K562 (cell line): ENCODE results near the gene MYO1E. TPM values are rescaled to one million over a fixed set of nuclear protein-coding genes. Genes with fewer than 3 reads are reported as not detected.

Source experiments
- KDM1A ChIP-seq, 2 experiments: fragments of 450-650 bp; IDR thresholded peaks; 2 replicates each; pipeline ENCODE4 v1.6.1; 2016; ENCODE audit warnings: mild to moderate bottlenecking in 2 of 2
- KDM2B ChIP-seq: fragments of 250-450 bp; sonication (Bioruptor Pico); IDR thresholded peaks from 2 replicates; pipeline ENCODE4 v1.8.0; 2021; ENCODE audit warnings: mild to moderate bottlenecking, moderate library complexity
- NRF1 ChIP-seq, 2 experiments: fragments of 450-650 bp; IDR thresholded peaks in 1 of 2; conservative IDR thresholded peaks in 1 of 2; 2 replicates each; pipeline ENCODE4 v1.6.1; 2014; ENCODE audit warnings: mild to moderate bottlenecking in 2 of 2
- ZBTB11 ChIP-seq, 3 experiments: fragments of 200-800 bp in 1 of 3; fragments of 250-450 bp in 1 of 3; fragments of 450-650 bp in 1 of 3; sonication (Bioruptor Pico) in 1 of 3; sonication (Bioruptor generic) in 1 of 3; formaldehyde crosslinking in 1 of 3; IDR thresholded peaks; 2 replicates each; pipeline versions ENCODE4 v1.6.1 to v1.8.0; 2016 to 2022; ENCODE audit warnings: mild to moderate bottlenecking in 2 of 3, missing genetic modification characterization in 2 of 3, missing compliant biosample characterization in 1 of 3, moderate library complexity in 1 of 3
- ZNF518B ChIP-seq: fragments of 250-450 bp; sonication (Bioruptor Pico); IDR thresholded peaks from 2 replicates; pipeline ENCODE4 v1.5.0; 2021; ENCODE audit warnings: mild to moderate bottlenecking, moderate library complexity
- polyA plus RNA-seq, 8 experiments: library from polyadenylated mRNA; depleted of rRNA in 4 of 8; stranded (reverse) in 5 of 8; unstranded in 3 of 8; fragments of >200 nt; fragmentation: Nextera tagmentation in 2 of 8; fragmentation: Illumina TruSeq in 1 of 8; extraction: Ambion mirVana in 2 of 8; extraction: Trizol in 1 of 8; gene quantifications; 2 replicates each; pipeline versions ENCODE4 v1.2.1 to v1.2.3, GENCODE V29; 2011 to 2014; ENCODE audit warnings: inconsistent platforms in 1 of 8, missing spikeins in 1 of 8
- total RNA-seq, 7 experiments: library from RNA; depleted of rRNA in 6 of 7; stranded (reverse); fragments of >200 nt in 6 of 7; fragmentation: Illumina TruSeq in 2 of 7; extraction: Trizol in 2 of 7; gene quantifications; 2 replicates each; pipeline versions ENCODE4 v1.2.1 to v1.2.3, GENCODE V29; 2011 to 2021; ENCODE audit warnings: low replicate concordance in 1 of 7
- TF ChIP-seq, protein P1 (sequence below): fragments of 200-600 bp; sonication (generic); IDR thresholded peaks from one replicate; pipeline ENCODE4 v1.6.1; 2012; ENCODE audit warnings: mild to moderate bottlenecking, low read depth, low read length, inconsistent platforms

The MYO1E gene
- total and polyA plus RNA-seq, 9 of the 15 experiments (the other 6 are each of a cell fraction or from before 2014, with no cell fraction given), result under 0.01 to 0.44 (median 0.01) TPM; not detected in 6

GRCh38 chr15:59298225-59298853 lies 74.3 kb downstream of the MYO1E start (continued):
- no peak for TF ChIP-seq ZNF518B
- TF ChIP-seq NRF1 (conservative IDR thresholded peaks at IDR 0.05 in 1 of 2, IDR thresholded peaks at IDR 0.05 in 1 of 2), result no peak
- TF ChIP-seq ZBTB11 (CRISPR knock-in tag; IDR thresholded peaks at IDR 0.05), result no peak
- no peak for TF ChIP-seq KDM1A (IDR thresholded peaks at IDR 0.05)
- no peak for TF ChIP-seq KDM2B (CRISPR knock-in tag)
- TF ChIP-seq, protein P1, sequence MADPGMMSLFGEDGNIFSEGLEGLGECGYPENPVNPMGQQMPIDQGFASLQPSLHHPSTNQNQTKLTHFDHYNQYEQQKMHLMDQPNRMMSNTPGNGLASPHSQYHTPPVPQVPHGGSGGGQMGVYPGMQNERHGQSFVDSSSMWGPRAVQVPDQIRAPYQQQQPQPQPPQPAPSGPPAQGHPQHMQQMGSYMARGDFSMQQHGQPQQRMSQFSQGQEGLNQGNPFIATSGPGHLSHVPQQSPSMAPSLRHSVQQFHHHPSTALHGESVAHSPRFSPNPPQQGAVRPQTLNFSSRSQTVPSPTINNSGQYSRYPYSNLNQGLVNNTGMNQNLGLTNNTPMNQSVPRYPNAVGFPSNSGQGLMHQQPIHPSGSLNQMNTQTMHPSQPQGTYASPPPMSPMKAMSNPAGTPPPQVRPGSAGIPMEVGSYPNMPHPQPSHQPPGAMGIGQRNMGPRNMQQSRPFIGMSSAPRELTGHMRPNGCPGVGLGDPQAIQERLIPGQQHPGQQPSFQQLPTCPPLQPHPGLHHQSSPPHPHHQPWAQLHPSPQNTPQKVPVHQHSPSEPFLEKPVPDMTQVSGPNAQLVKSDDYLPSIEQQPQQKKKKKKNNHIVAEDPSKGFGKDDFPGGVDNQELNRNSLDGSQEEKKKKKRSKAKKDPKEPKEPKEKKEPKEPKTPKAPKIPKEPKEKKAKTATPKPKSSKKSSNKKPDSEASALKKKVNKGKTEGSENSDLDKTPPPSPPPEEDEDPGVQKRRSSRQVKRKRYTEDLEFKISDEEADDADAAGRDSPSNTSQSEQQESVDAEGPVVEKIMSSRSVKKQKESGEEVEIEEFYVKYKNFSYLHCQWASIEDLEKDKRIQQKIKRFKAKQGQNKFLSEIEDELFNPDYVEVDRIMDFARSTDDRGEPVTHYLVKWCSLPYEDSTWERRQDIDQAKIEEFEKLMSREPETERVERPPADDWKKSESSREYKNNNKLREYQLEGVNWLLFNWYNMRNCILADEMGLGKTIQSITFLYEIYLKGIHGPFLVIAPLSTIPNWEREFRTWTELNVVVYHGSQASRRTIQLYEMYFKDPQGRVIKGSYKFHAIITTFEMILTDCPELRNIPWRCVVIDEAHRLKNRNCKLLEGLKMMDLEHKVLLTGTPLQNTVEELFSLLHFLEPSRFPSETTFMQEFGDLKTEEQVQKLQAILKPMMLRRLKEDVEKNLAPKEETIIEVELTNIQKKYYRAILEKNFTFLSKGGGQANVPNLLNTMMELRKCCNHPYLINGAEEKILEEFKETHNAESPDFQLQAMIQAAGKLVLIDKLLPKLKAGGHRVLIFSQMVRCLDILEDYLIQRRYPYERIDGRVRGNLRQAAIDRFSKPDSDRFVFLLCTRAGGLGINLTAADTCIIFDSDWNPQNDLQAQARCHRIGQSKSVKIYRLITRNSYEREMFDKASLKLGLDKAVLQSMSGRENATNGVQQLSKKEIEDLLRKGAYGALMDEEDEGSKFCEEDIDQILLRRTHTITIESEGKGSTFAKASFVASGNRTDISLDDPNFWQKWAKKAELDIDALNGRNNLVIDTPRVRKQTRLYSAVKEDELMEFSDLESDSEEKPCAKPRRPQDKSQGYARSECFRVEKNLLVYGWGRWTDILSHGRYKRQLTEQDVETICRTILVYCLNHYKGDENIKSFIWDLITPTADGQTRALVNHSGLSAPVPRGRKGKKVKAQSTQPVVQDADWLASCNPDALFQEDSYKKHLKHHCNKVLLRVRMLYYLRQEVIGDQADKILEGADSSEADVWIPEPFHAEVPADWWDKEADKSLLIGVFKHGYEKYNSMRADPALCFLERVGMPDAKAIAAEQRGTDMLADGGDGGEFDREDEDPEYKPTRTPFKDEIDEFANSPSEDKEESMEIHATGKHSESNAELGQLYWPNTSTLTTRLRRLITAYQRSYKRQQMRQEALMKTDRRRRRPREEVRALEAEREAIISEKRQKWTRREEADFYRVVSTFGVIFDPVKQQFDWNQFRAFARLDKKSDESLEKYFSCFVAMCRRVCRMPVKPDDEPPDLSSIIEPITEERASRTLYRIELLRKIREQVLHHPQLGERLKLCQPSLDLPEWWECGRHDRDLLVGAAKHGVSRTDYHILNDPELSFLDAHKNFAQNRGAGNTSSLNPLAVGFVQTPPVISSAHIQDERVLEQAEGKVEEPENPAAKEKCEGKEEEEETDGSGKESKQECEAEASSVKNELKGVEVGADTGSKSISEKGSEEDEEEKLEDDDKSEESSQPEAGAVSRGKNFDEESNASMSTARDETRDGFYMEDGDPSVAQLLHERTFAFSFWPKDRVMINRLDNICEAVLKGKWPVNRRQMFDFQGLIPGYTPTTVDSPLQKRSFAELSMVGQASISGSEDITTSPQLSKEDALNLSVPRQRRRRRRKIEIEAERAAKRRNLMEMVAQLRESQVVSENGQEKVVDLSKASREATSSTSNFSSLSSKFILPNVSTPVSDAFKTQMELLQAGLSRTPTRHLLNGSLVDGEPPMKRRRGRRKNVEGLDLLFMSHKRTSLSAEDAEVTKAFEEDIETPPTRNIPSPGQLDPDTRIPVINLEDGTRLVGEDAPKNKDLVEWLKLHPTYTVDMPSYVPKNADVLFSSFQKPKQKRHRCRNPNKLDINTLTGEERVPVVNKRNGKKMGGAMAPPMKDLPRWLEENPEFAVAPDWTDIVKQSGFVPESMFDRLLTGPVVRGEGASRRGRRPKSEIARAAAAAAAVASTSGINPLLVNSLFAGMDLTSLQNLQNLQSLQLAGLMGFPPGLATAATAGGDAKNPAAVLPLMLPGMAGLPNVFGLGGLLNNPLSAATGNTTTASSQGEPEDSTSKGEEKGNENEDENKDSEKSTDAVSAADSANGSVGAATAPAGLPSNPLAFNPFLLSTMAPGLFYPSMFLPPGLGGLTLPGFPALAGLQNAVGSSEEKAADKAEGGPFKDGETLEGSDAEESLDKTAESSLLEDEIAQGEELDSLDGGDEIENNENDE, result no peak
